Activated naive CD8-positive, alpha-beta T cell (primary cell): ENCODE measurements around the gene PARG.
"Not testable (repeated sequence)": the region's sequence is repeated elsewhere in the genome, so short reads cannot be mapped to it uniquely, and the experiment has no call there.

Source experiments
- H3K27ac Mint-ChIP-seq: one replicate; pipeline ENCODE4 v1.8.0; 2021; ENCODE audit warnings: mixed read lengths
- H3K27me3 Mint-ChIP-seq: one replicate; pipeline ENCODE4 v1.8.0; 2021; ENCODE audit warnings: mixed read lengths
- H3K36me3 Mint-ChIP-seq: one replicate; pipeline ENCODE4 v1.8.0; 2021; ENCODE audit warnings: mixed read lengths
- H3K4me1 Mint-ChIP-seq: one replicate; pipeline ENCODE4 v1.8.0; 2021; ENCODE audit warnings: low read depth, mixed read lengths
- H3K4me3 Mint-ChIP-seq: one replicate; pipeline ENCODE4 v1.8.0; 2021; ENCODE audit warnings: mild to moderate bottlenecking, mixed read lengths
- H3K9me3 Mint-ChIP-seq: one replicate; pipeline ENCODE4 v1.8.0; 2021; ENCODE audit warnings: low read depth, mixed read lengths

The PARG gene

DNA sequence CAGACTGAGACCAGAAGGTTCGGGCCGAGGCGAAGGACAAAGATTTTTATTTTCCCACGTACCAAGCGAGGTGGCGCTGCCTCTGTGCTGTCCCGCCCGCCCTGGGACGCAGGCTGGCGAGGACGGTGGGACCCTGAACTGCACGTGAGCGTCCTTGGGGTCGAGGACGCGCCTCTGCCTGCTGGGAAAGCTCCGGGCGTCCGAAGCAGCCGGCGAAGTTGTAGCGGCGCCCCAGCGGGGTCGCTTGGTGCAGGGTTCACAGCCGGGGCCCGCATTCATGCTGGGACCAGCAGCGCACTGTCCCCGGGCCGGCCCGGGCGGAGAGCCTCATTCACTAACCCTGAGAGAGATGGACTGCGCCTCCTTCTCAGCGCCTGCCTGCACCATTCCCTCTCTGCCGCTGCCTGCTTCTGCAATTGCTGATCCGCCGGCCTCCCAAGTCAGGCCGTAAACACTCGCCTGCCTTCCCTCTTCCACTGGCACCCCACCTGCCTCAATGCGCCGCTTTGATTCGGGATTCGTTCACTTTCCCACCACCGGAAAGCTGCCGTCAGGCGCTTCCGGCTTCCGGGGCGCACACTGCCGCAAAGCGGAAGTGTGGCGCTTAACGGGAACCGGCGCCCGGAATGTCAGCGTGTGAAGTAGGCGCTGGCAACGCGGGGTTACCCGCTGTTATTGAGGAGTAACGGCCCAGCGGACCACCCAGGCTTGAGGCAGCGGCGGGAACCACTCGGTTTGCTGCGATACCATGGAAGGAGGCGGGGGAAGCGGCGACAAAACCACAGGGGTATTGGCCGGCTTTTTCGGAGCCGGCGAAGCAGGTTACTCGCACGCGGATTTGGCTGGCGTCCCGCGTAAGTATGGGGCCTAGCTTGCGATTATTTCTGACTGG lies at the start of gene PARG, which contains the start of gene TIMM23B:
TSS of gene PARG (minus strand) at position 581 of the 892 bp plus-strand sequence. CDS start at position 279, 302 bp downstream.
TSS of gene TIMM23B (plus strand) at position 607 of the 892 bp plus-strand sequence. CDS start at position 749, 142 bp downstream.
- Mint-ChIP-seq H3K4me1 (peaks cover 35% of the 10 kb centered on the region), H3K27ac (peak within 1 kb of the TSS; percentile 96), H3K4me3 (peak within 1 kb of the TSS; percentile 99)
- H3K36me3 Mint-ChIP-seq, H3K27me3 Mint-ChIP-seq, H3K9me3 Mint-ChIP-seq: not testable (repeated sequence)

DNA sequence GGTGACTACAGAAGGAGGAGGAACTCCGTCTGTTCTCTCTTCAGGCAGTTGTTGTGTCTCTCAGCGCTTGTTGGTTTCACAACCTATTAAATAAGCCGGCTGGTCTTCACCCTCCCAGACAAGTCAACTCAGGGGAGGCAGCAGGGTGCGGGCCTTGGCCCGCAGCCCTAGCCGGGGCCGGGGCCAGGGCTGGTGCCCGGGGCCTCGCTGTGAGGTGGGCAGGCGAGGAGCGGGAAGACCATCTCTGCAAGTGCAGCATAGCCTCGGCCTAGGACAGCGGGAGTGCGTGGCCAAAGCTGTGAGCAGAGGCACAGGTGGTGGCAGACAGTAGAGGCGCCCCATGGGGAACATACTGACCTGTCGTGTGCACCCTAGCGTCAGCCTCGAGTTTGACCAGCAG lies 46.5 kb upstream of the PARG start, which contains the start of gene AGAP6:
TSS of gene AGAP6 (plus strand) at position 31 of the 400 bp plus-strand sequence. CDS start at position 341, 310 bp downstream.
- H3K4me1 Mint-ChIP-seq, H3K36me3 Mint-ChIP-seq, H3K27ac Mint-ChIP-seq, H3K27me3 Mint-ChIP-seq, H3K9me3 Mint-ChIP-seq, H3K4me3 Mint-ChIP-seq: not testable (repeated sequence)

DNA sequence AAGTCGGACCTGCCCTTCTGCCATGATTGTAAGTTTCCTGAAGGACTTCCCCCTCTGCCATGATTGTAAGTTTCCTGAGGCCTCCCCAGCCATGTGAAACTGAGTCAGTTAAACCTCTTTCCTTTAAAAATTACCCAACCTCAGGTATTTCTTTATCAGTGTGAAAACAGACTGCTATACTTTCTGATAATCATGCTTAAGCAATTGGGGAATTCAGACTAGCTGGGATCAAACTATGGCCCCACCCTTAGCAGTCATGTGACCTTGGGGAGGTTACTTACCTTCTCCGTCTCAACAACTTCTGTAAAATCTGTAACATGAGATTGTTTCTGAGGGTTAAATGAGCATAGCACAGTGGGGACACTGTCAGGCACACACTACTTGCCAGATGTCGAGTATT lies 45.4 kb upstream of the PARG start:
- H3K36me3 Mint-ChIP-seq, H3K9me3 Mint-ChIP-seq, H3K27me3 Mint-ChIP-seq, H3K27ac Mint-ChIP-seq, H3K4me3 Mint-ChIP-seq, H3K4me1 Mint-ChIP-seq: not testable (repeated sequence)

DNA sequence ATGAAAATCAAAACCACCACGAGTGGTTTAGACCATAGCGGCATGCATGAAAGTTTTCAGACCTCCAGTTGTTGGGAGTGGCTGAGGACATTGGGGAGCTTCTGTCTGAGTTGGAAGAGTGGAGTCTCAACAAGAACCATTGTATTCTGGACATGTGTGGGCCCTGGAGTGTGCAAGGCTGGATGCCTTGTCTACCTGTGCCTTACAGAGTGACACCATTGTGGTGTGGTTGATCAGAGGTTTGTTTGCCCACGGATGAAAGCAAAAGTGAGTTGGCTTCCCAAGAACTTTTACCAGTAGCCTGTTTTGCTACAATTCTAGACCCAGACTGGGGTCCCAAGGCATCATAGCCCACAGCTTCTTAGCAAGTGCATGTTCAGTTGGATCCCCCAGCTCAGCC lies 35.9 kb upstream of the PARG start:
- not testable (repeated sequence) for H3K27ac Mint-ChIP-seq, H3K27me3 Mint-ChIP-seq, H3K9me3 Mint-ChIP-seq, H3K36me3 Mint-ChIP-seq, H3K4me1 Mint-ChIP-seq, H3K4me3 Mint-ChIP-seq

GRCh38 chr10:49972094-49972493 lies 30.3 kb upstream of the PARG start:
- H3K9me3 Mint-ChIP-seq, H3K36me3 Mint-ChIP-seq, H3K4me3 Mint-ChIP-seq, H3K4me1 Mint-ChIP-seq, H3K27ac Mint-ChIP-seq, H3K27me3 Mint-ChIP-seq: not testable (repeated sequence)

GRCh38 chr10:49971466-49971865 lies 29.6 kb upstream of the PARG start:
- not testable (repeated sequence) for H3K36me3 Mint-ChIP-seq, H3K4me1 Mint-ChIP-seq, H3K4me3 Mint-ChIP-seq, H3K27ac Mint-ChIP-seq, H3K9me3 Mint-ChIP-seq, H3K27me3 Mint-ChIP-seq

DNA sequence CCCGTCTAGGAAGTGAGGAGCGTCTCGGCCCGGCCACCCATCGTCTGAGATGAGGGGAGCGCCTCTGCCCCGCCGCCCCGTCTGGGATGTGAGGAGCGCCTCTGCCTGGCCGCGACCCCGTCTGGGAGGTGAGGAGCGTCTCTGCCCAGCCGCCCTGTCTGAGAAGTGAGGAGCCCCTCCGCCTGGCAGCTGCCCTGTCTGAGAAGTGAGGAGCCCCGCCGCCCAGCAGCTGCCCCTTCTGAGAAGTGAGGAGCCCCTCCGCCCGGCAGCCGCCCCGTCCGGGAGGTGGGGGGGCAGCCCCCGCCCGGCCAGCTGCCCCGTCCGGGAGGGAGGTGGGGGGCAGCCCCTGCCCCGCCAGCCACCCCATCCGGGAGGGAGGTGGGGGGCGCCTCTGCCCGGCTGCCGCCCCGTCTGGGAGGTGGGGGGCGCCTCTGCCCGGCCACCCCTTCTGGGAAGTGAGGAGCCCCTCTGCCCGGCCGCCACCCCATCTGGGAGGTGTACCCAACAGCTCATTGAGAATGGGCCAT lies 28.6 kb upstream of the PARG start:
- H3K4me1 Mint-ChIP-seq, H3K36me3 Mint-ChIP-seq, H3K27ac Mint-ChIP-seq, H3K27me3 Mint-ChIP-seq, H3K9me3 Mint-ChIP-seq, H3K4me3 Mint-ChIP-seq: not testable (repeated sequence)

DNA sequence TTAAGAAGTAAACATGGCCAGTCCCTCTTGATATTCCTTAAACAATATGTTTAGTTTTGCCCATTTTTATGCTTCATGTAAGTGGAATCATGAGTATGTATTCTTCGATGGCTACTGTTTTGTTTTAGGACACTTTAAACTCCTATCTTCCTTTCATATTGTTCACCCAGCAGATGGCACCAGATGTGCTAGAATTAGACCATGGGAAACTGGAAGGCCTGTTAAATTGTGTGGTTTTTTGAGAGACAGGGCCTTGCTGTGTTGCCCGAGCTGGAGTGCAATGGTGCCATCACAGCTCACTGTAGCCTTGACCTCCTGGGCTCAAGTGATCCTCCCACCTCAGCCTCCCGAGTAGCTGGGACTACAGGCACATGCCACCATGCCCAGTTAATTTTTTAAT lies 11.3 kb upstream of the PARG start:
- not testable (repeated sequence) for H3K27me3 Mint-ChIP-seq, H3K27ac Mint-ChIP-seq, H3K36me3 Mint-ChIP-seq, H3K4me3 Mint-ChIP-seq, H3K9me3 Mint-ChIP-seq
- peaks cover 14% of the 10 kb centered on the region for H3K4me1 Mint-ChIP-seq

GRCh38 chr10:49952006-49952405 lies 10.2 kb upstream of the PARG start:
- not testable (repeated sequence) for H3K36me3 Mint-ChIP-seq, H3K4me3 Mint-ChIP-seq, H3K27me3 Mint-ChIP-seq

DNA sequence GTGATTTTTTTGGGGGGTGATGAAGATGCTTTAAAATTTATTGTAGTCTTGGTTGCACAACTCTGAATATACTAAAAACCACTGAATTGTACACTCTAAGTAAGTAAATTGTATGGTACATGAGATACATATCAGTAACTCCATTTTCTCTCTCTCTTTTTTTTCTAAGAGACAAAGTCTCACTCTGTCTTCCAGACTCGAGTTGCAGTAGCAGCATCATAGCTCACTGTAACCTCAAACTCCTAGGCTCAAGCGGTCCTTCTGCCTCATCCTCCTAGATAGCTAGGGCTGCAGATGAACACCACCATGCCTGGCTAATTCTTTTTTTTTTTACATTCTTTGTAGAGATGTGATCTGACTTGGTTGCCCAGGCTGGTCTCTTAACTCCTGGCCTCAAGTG lies 6.9 kb upstream of the PARG start:
- H3K36me3 Mint-ChIP-seq, H3K9me3 Mint-ChIP-seq, H3K27me3 Mint-ChIP-seq, H3K4me3 Mint-ChIP-seq, H3K27ac Mint-ChIP-seq: not testable (repeated sequence)
- peaks cover 20% of the 10 kb centered on the region for H3K4me1 Mint-ChIP-seq

More at GRCh38 chr10:49952006-49952405, 10.2 kb upstream of the PARG start:
- H3K9me3 Mint-ChIP-seq, H3K27ac Mint-ChIP-seq: not testable (repeated sequence)
- peaks cover 12% of the 10 kb centered on the region for H3K4me1 Mint-ChIP-seq

DNA sequence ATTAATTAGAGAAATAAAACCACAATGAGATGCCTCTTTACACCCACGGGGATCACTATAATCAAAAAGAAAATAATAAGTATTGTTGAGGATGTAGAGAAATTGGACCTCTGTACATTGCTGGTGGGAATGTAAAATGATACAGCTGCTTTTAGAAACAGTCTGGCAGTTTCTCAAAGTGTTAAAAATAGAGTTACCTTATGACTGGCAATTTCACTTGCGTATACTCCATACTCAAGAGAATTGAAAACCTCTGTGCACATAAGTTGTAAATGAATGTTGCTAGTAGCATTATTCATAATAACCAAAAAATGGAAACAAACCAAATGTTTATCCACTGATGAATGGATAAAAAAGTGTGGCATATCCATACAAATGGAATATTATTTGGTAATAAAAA lies 6.3 kb upstream of the PARG start:
- not testable (repeated sequence) for H3K4me3 Mint-ChIP-seq, H3K27ac Mint-ChIP-seq, H3K27me3 Mint-ChIP-seq, H3K36me3 Mint-ChIP-seq, H3K9me3 Mint-ChIP-seq
- peaks cover 23% of the 10 kb centered on the region for H3K4me1 Mint-ChIP-seq

- not testable (repeated sequence) for H3K9me3 Mint-ChIP-seq, H3K27me3 Mint-ChIP-seq, H3K27ac Mint-ChIP-seq, H3K36me3 Mint-ChIP-seq
- Mint-ChIP-seq H3K4me3 (peak overlapping the region; percentile 99), H3K4me1 (peaks cover 33% of the 10 kb centered on the region)
Measured at GRCh38 chr10:49943607-49944006, 1.8 kb upstream of the PARG start.

DNA sequence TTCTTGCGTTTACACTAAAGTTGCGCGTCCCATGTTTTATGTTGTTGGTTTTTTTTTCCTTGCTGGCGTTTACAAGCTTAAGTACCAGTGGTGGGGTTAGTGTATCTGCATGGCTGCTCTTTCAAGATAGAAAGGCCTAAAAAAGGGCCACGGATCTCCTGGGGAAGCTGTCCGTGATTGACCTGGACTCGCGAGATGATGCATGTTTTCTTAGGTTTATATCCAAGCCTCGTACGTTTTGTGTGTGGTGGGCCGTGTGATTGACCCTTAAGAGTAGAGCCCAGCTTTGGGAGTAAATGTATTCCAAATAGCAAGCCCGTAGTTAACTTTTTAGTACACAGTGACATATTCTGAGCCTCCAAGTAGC lies 495 bp upstream of the PARG start:
- not testable (repeated sequence) for H3K27me3 Mint-ChIP-seq, H3K9me3 Mint-ChIP-seq, H3K36me3 Mint-ChIP-seq
- H3K27ac Mint-ChIP-seq, result peak overlapping the region; percentile 96
- peak overlapping the region; percentile 99 for H3K4me3 Mint-ChIP-seq
- peaks cover 35% of the 10 kb centered on the region for H3K4me1 Mint-ChIP-seq

DNA sequence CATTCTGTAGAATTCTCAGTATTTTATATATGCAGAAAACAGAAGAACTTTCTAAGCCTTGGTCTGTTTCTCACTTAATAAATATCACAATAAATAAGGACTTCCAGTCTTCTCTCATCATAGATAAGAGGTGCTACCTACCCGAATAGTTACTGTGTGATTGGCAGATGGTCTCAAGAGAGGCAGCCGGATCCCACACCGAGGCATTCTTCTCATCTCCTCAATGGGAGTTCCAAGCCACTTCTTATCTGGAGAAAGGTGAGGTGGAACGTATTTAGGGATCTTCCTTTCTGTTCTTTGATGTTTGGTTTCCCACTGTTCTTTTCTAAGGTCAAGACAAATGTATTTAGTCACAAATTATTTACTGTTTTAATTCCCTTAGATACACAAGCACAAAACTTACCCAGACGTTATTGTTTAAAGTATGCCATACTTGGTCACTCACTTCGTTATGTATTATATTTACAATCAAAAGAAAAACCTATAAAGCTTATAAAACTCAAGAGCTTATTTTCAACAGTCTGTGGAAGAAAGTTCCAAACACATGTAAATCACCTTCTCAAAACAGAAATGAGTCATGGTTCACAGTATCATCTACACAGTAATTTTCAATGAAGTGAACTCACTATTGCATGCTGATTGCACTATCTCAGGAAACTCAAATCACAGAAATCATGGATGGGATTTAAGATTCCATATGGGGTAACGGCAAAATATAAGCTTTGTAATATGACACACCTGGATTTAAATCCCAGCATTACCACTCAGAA lies 9.7 kb downstream of the PARG start:
- H3K4me1 Mint-ChIP-seq, H3K36me3 Mint-ChIP-seq, H3K27ac Mint-ChIP-seq, H3K4me3 Mint-ChIP-seq, H3K9me3 Mint-ChIP-seq, H3K27me3 Mint-ChIP-seq: not testable (repeated sequence)

- not testable (repeated sequence) for H3K9me3 Mint-ChIP-seq, H3K27me3 Mint-ChIP-seq, H3K4me3 Mint-ChIP-seq, H3K36me3 Mint-ChIP-seq, H3K4me1 Mint-ChIP-seq, H3K27ac Mint-ChIP-seq
Measured at GRCh38 chr10:49931276-49931675, 10.6 kb downstream of the PARG start.
